Activated T-helper 2 cell treated with anti-CD3 and anti-CD28 coated beads, Interferon-gamma antibody, Interleukin-2, Interleukin-4, amounts not matched to agents 10 μg/mL and 5 μg/mL and 100 μg/mL, durations not matched to agents 14 hours and 24 hours and 36 hours (primary cell): Measurements from ENCODE around the gene ST3GAL5. TPM values are rescaled to one million over a fixed set of nuclear protein-coding genes. Genes with fewer than 3 reads are reported as not detected.

Experiments
- DNase-seq: peaks from one replicate; pipeline ENCODE4 v3.0.0; 2021; ENCODE audit warnings: low spot score
- H3K27ac Mint-ChIP-seq: one replicate; pipeline ENCODE4 v1.8.0; 2021; ENCODE audit warnings: mixed read lengths
- H3K27me3 Mint-ChIP-seq: one replicate; pipeline ENCODE4 v1.8.0; 2021; ENCODE audit warnings: low read depth, mixed read lengths
- H3K36me3 Mint-ChIP-seq: one replicate; pipeline ENCODE4 v1.8.0; 2021; ENCODE audit warnings: low read depth, mixed read lengths
- H3K4me1 Mint-ChIP-seq: one replicate; pipeline ENCODE4 v1.8.0; 2021; ENCODE audit warnings: low read depth, mixed read lengths
- H3K4me3 Mint-ChIP-seq: one replicate; pipeline ENCODE4 v1.8.0; 2021; ENCODE audit warnings: low read depth, mild to moderate bottlenecking, moderate library complexity, mixed read lengths
- H3K9me3 Mint-ChIP-seq: one replicate; pipeline ENCODE4 v1.8.0; 2021; ENCODE audit warnings: mixed read lengths
- intact Hi-C: fragments of 100-400 bp; cut with micrococcal nuclease; formaldehyde crosslinking; loops from one replicate; pipeline ENCODE4 v1.15.1; 2023
- total RNA-seq: library from RNA; stranded (reverse); gene quantifications from 2 replicates; pipeline ENCODE4 v1.2.3, GENCODE V29; 2022

Gene ST3GAL5
- total RNA-seq, 1 donor from 2014 or later: 13.8 TPM

DNA sequence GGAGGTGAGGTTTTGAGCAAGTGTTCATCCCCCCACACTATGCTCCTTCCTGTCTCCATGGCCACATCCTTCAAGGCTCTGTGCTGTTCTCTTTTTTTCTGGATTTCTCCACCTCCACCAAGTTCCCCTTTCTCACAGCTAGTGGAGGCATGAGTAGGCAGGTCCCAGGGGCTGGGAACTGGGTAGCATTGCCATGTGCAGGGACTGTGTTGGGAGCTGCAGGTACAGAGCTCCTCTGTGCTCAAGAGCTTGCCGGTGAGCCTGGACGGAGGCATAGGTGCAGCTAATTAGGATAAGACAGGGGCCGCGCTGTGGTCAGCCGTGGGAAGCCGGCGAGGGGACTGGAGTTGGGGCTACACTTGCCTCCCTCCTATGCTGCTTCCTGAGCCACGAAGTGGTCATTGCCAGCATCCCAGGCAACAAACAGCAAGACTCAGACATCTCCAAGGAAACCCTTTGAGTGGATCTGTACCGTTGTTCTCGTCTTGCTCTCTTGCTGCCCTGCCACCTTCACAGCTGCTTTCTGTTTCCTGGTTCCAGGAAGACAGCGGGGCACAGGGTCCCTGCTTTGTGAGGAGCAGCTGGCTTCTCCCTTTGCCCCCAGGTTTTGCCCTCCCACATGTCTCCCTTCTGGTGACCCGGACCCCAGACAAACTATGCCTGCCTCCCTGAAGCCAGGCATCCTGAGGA is 98.1 kb downstream of the ST3GAL5 start:
- no peak overlapping the region for H3K4me3 Mint-ChIP-seq
- no peak for DNase-seq
- H3K27ac Mint-ChIP-seq: no peak overlapping the region
- intact Hi-C loops: no loop called here
- H3K27me3 Mint-ChIP-seq: peaks cover 14% of the 10 kb centered on the region
- no peaks in the 10 kb centered on the region for H3K9me3 Mint-ChIP-seq
- H3K36me3 Mint-ChIP-seq: no peaks in the 10 kb centered on the region
- no peaks in the 10 kb centered on the region for H3K4me1 Mint-ChIP-seq

DNA sequence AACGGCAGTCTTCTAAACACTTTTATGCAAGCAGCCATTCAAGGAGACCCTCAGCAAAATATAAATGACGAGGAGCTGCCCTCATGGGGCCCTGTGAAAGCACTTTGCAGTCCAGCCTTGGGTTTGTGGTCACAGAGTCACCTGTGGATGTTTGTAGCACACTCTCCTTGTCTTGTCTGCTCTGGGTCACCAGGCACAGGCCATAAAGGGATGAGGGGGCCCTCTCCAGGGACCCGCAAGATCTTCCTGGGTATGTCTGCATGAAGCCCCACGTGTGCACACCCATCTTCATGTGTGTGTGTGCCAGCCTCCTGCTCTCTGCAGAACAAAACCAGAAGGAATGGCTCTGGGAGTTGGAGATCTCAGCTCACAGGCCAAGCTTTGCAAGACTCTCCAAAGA is 98.8 kb downstream of the ST3GAL5 start:
- Mint-ChIP-seq H3K4me1 (no peaks in the 10 kb centered on the region), H3K27ac (no peak overlapping the region), H3K9me3 (no peaks in the 10 kb centered on the region), H3K36me3 (no peaks in the 10 kb centered on the region), H3K27me3 (peaks cover 14% of the 10 kb centered on the region), H3K4me3 (no peak overlapping the region)
- intact Hi-C loops: no loop called here
- DNase-seq: no peak

DNA sequence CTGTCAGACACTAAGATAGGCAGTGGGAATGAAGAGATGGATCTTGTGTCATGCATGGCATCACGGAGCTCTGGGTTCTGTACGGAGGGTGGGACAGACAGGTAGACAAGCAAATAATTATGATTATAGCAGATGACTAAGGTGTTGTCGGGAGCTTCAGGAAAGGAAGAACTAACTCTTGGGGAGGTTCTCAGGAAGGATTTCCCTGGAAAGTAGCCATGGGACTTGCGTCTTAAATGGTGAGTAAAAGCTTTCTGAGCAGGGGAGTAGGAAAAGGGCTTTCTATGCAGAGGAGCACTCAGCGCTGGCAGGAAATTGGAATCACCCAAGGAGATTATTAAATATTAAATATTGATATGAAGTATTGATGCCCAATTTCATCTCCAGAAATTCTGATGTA is 99.5 kb downstream of the ST3GAL5 start:
- Mint-ChIP-seq H3K36me3 (no peaks in the 10 kb centered on the region), H3K27me3 (peaks cover 17% of the 10 kb centered on the region), H3K9me3 (no peaks in the 10 kb centered on the region), H3K4me3 (no peak overlapping the region), H3K27ac (no peak overlapping the region), H3K4me1 (no peaks in the 10 kb centered on the region)
- no peak for DNase-seq
- intact Hi-C loops: no loop called here

GRCh38 chr2:85788603-85789002 is 100.2 kb downstream of the ST3GAL5 start:
- Mint-ChIP-seq H3K27ac (no peak overlapping the region), H3K4me1 (no peaks in the 10 kb centered on the region), H3K27me3 (peaks cover 12% of the 10 kb centered on the region), H3K36me3 (no peaks in the 10 kb centered on the region), H3K4me3 (no peak overlapping the region), H3K9me3 (no peaks in the 10 kb centered on the region)
- DNase-seq: no peak
- intact Hi-C loops: no loop called here

GRCh38 chr2:85787981-85788340 is 100.8 kb downstream of the ST3GAL5 start:
- intact Hi-C loops: no loop called here
- no peaks in the 10 kb centered on the region for H3K4me1 Mint-ChIP-seq
- DNase-seq: no peak
- H3K9me3 Mint-ChIP-seq: no peaks in the 10 kb centered on the region
- H3K36me3 Mint-ChIP-seq: no peaks in the 10 kb centered on the region
- H3K27me3 Mint-ChIP-seq: peaks cover 9% of the 10 kb centered on the region
- H3K27ac Mint-ChIP-seq: no peak overlapping the region
- no peak overlapping the region for H3K4me3 Mint-ChIP-seq

DNA sequence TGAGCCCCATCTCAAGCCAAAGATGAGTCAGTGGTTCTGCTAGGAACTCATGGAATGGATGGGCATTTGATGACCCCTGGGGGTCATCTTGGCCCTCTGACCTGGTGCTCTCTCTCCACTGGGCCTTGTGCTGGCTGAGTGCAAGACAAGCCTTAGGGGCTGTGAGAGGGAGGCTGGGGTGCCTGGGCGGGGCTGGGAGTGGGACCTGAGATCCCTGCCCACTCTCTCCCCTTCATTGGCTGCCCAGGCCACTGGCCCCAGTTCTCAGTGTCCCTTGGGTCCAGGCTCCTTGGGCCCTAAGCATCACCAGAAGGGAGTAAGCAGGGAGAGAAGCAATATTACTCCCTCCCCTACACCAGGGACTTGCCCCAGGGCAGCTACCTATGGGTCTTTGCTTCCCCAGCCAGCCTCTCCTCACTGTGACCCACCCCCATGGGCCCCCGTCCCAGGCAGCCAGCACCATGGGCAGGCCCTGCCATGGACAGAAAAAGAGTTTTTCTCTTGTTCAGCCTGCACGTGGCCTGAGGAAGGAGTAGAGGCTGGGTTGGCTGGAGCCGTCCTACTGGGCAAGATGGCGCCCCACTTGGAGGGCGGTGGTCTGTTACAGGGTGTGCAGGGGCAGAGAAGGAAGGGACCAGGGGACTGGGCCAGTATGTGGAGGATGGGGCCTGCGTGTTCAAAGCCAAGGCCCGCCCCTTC is 101.4 kb downstream of the ST3GAL5 start:
- H3K27me3 Mint-ChIP-seq: peaks cover 4% of the 10 kb centered on the region
- no peak for DNase-seq
- no peaks in the 10 kb centered on the region for H3K4me1 Mint-ChIP-seq
- no peak overlapping the region for H3K27ac Mint-ChIP-seq
- intact Hi-C loops: no loop called here
- no peaks in the 10 kb centered on the region for H3K9me3 Mint-ChIP-seq
- H3K36me3 Mint-ChIP-seq: no peaks in the 10 kb centered on the region
- H3K4me3 Mint-ChIP-seq: no peak overlapping the region

Other genes starting within 250 kb of the ST3GAL5 start
- gene SFTPB, start 220.8 kb downstream of the ST3GAL5 start, total RNA-seq: not detected in 2 replicates
- gene GNLY, start 194.6 kb downstream of the ST3GAL5 start, total RNA-seq: 21.9 and 23.5 TPM in 2 replicates
- 0.07 and 0.11 TPM in 2 replicates for gene ATOH8, start 135.0 kb downstream of the ST3GAL5 start, total RNA-seq
- 54.5 and 61.8 TPM in 2 replicates for gene POLR1A, start 216.9 kb upstream of the ST3GAL5 start, total RNA-seq
- gene PTCD3, start 217.2 kb upstream of the ST3GAL5 start, total RNA-seq: 190 and 195 TPM in 2 replicates